ENCODE measurements around the gene GFI1. TPM values are rescaled to one million over a fixed set of nuclear protein-coding genes. Genes with fewer than 3 reads are reported as not detected.
A peak's percentile ranks its signal among the peaks of the same experiment; 100 is the strongest.

GFI1 gene
- total RNA-seq, 1 donor from 2014 or later: not detected

- DNase-seq (ENCODE audit: low spot score in 2 of 2): no peak
- TF ChIP-seq, protein P1, sequence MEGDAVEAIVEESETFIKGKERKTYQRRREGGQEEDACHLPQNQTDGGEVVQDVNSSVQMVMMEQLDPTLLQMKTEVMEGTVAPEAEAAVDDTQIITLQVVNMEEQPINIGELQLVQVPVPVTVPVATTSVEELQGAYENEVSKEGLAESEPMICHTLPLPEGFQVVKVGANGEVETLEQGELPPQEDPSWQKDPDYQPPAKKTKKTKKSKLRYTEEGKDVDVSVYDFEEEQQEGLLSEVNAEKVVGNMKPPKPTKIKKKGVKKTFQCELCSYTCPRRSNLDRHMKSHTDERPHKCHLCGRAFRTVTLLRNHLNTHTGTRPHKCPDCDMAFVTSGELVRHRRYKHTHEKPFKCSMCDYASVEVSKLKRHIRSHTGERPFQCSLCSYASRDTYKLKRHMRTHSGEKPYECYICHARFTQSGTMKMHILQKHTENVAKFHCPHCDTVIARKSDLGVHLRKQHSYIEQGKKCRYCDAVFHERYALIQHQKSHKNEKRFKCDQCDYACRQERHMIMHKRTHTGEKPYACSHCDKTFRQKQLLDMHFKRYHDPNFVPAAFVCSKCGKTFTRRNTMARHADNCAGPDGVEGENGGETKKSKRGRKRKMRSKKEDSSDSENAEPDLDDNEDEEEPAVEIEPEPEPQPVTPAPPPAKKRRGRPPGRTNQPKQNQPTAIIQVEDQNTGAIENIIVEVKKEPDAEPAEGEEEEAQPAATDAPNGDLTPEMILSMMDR (IDR thresholded peaks at IDR 0.05): no peak
- Histone ChIP-seq H3K27me3 (peaks cover 43% of the 10 kb centered on the region), H3K9me3 (no peaks in the 10 kb centered on the region), H3K4me3 (peak overlapping the region; percentile 56 to 60), H3K27ac (no peak overlapping the region), H3K4me1 (peaks cover 25 to 47% of the 10 kb centered on the region in 2 donors), H3K36me3 (no peaks in the 10 kb centered on the region)
- intact Hi-C loops (cut with DNase I): no loop called here
Measured at GRCh38 chr1:92481971-92482664, 4.6 kb downstream of the GFI1 start.

GRCh38 chr1:92481599-92481925, 5.2 kb downstream of the GFI1 start:
- H3K27me3 ChIP-seq: peaks cover 43% of the 10 kb centered on the region
- peak overlapping the region; percentile 56 to 60 for H3K4me3 ChIP-seq
- H3K9me3 ChIP-seq: no peaks in the 10 kb centered on the region
- no peak for DNase-seq (ENCODE audit: low spot score in 2 of 2)
- H3K4me1 ChIP-seq: peaks cover 25 to 47% of the 10 kb centered on the region in 2 donors
- intact Hi-C loops (cut with DNase I): no loop called here
- TF ChIP-seq, protein P1 (IDR thresholded peaks at IDR 0.05): no peak
- no peaks in the 10 kb centered on the region for H3K36me3 ChIP-seq
- no peak overlapping the region for H3K27ac ChIP-seq

- Histone ChIP-seq H3K27me3 (peaks cover 43% of the 10 kb centered on the region), H3K4me3 (peak overlapping the region; percentile 56 to 60), H3K27ac (no peak overlapping the region), H3K9me3 (no peaks in the 10 kb centered on the region), H3K4me1 (peaks cover 25 to 42% of the 10 kb centered on the region in 2 donors), H3K36me3 (no peaks in the 10 kb centered on the region)
- TF ChIP-seq, protein P1 (IDR thresholded peaks at IDR 0.05): no peak
- DNase-seq (ENCODE audit: low spot score in 2 of 2): no peak
- intact Hi-C loops (cut with DNase I): no loop called here
Measured at GRCh38 chr1:92480813-92481598, 5.7 kb downstream of the GFI1 start.

DNA sequence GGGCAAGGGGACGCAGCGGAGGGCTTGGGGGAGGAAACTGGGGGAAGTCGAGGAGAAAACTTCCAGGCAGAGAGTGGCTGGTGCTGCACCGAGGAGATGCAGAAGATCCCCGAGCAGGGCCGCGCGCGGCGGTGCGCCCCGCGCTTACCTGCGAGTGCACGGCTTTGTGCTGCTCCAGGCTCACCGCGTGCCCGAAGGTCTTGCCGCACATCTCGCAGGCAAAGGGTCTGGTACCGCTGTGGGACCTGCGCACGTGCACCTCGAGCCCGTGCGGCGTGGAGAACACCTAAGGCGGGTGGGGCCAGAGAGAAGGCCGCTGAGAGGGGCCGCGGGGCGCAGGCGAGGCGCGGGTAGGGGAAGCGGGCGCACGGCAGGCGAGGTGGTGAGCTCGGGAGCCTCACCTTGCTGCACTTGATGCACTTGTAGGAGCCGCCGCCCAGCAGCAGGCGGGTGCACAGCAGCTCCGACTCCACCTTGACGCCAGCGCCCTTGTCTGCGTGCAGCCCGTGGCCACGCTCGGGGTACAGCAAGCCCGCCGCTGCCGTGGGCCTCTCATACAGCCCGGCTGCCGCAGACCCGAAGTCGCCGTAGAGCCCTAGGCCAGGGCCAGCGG, 6.4 kb downstream of the GFI1 start:
- TF ChIP-seq, protein P1 (IDR thresholded peaks at IDR 0.05): no peak
- H3K36me3 ChIP-seq: no peaks in the 10 kb centered on the region
- H3K4me3 ChIP-seq: peak overlapping the region; percentile 11 to 60
- H3K9me3 ChIP-seq: no peaks in the 10 kb centered on the region
- intact Hi-C loops (cut with DNase I): no loop called here
- no peak for DNase-seq (ENCODE audit: low spot score in 2 of 2)
- H3K27me3 ChIP-seq: peaks cover 38% of the 10 kb centered on the region
- H3K4me1 ChIP-seq: peaks cover 25 to 35% of the 10 kb centered on the region in 2 donors
- no peak overlapping the region for H3K27ac ChIP-seq

- Histone ChIP-seq H3K4me3 (no peak overlapping the region), H3K27me3 (peaks cover 33% of the 10 kb centered on the region), H3K36me3 (no peaks in the 10 kb centered on the region), H3K27ac (no peak overlapping the region), H3K9me3 (no peaks in the 10 kb centered on the region), H3K4me1 (peaks cover 25 to 28% of the 10 kb centered on the region in 2 donors)
- DNase-seq (ENCODE audit: low spot score in 2 of 2): no peak
- intact Hi-C loops (cut with DNase I): no loop called here
- TF ChIP-seq, protein P1 (IDR thresholded peaks at IDR 0.05): no peak
Measured at GRCh38 chr1:92479587-92479986, 7.1 kb downstream of the GFI1 start.
